Right forelimb (tissue), 1 donor: ENCODE measurements around the gene TNNI2.

Experiments
- DNase-seq: peaks from one replicate; pipeline ENCODE4 v3.0.0-alpha.2; 2018

The TNNI2 gene

DNA sequence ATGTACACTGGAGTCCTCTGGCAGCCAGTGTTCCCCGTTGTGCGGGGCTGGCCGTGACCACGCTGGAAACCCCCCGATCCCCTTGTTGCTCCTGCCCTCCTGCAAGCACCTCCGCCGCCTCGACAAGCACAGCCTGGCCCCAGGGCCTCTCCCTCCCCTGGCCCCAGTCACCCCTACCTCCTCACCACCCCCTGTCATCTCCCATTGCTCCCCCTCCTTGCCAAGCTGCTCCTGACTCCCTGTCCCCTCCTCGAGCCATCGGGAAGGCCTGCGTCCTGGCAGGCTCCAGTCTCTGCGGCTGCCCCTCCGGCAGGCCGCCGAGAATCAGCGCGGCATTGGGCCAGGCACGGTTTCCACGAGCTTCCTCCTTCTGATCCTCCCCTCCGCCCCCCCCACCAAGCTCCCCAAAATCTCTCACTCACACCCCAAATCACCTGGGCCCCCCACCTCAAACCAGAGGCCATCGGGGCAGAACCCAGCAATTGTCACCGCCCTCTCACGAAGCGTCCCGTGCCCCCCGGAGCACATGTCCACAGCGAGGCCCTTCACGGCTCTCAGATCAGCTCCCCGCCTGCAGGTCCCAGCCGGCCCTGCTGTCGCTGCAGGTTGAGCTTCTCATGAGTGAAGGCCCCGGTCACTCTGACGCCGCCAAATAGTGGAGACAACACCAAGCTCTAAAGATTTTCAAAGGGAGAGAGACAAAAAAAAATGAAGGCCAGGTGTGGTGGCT lies 8.4 kb downstream of the TNNI2 start:
- no peak for DNase-seq

GRCh38 chr11:1847926-1848639 lies 9.3 kb downstream of the TNNI2 start:
- DNase-seq, result no peak

GRCh38 chr11:1848640-1849430 lies 10.1 kb downstream of the TNNI2 start:
- DNase-seq, result no peak

DNA sequence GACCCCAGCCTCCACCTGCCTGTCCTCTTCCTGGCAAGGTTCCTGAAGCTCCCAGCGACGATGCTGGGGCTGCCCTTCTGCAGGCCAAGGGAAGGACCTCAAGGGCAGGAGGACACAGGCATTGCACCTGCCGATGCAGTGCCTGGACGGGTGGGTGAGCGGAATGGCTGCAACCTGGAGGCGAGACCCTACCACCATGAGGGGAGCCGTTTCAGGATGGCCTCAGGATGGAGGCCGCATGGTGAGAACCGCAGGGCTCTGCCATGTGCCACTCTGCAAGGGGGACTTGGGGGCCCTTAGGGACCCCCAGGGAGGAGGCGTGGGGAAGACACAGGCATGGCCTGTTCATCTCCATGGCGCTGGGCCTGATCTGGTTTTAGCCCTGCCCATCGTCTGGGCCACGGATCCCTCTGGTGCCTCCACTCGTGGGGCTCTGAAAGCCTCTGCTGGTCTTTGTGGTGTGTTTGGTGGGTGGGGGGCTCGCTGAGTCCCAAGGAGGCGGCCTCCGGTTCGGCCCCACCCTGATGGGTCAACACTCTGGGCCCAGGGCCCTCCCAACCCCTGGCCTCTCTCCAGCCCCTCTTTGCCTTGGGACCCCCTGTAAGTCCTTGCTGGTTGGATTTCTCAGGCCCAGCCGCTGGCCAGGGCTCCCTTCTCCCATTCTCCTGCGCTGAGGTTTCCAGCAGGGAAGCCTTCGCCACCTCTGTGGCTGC lies 12.8 kb downstream of the TNNI2 start:
- DNase-seq, result no peak

DNA sequence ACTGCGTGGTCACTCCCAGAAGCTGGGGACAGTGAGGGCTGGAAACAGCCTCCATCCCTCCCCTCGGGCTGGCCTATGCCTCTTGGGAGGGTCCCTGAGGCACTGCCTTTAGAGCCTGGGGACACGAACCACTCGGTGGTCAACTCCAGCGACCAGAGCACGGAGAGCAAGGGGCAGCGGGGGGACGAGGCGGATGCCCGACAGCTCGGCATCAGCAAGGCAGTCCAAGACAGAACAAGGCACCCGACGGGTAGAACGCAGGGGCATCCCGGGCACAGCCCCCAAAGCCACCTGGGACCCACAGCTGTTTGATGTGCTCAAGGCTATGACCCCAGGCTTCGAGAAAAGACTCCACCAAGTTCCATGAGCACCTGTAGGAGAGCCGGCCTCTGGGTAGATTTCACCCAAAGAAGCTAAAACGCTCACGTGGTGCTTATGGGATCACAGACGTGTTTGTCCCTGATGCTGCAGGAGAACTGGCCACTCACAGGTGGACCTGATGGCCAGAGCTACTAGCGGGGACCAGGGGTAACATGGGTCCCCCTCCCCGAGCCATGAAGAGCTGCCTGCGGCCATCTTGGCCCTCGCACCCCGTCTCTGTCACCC lies 13.6 kb downstream of the TNNI2 start:
- no peak for DNase-seq

DNA sequence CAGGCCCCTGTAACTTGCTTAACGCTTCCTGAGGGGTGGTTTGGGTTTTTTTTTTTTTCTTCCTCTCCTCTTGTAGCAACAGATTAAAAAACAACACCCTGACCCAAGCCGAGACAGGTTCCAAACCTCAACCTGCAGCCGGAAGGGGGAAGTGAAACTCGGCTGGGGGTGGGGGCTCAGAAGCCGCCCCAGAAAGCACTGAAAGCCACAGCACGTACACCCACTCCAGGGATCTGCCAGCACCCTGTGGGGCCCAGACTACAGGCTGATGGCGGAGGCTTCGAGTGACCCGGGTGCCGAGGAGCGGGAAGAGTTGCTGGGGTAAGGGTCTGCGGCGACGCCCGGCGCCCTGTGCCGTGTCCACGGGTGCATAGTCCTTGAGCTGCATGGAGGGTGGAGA lies 14.1 kb downstream of the TNNI2 start, which contains the start of gene LSP1:
LSP1 (plus strand) TSS at position 208 of the 400 bp plus-strand sequence; CDS start at position 269, 61 bp downstream.
- no peak for DNase-seq

DNA sequence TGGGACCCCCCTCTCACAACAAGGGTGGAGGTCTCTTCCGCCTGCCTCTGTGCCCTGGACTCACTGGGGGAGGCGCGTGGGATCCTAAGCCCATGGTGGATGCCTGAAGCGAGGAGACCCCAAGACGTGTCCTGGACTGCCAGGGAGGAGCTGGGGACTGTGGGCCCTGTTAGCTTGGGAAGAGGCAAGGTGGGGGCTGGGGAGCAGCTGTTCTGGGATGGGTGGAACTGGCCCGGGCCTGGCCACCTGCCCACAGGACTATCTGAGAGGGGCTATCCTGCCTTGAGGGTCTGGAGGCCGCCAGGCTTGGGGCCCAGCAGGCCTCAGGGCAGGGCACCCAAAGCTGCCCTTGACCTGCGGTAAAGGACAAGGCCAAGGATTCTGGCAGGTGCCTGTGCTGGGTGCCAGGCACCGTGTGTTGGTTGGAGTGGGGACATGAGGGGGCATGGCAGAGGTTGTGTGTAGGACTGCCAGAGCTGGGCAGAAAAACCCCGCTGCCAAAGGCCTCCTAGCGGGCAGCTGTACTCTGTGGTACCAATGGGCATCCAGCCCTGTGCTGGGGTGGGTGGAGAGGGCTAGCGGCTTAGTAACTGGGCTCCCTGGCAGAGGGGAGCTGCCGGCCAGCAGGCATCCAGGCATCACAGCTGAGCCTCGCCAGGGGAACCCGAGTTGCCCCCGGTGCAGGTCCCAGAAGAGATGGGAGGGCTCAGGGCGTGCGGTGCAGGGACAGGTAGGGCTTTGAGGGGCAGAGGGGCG lies 14.8 kb downstream of the TNNI2 start:
- DNase-seq, result no peak

DNA sequence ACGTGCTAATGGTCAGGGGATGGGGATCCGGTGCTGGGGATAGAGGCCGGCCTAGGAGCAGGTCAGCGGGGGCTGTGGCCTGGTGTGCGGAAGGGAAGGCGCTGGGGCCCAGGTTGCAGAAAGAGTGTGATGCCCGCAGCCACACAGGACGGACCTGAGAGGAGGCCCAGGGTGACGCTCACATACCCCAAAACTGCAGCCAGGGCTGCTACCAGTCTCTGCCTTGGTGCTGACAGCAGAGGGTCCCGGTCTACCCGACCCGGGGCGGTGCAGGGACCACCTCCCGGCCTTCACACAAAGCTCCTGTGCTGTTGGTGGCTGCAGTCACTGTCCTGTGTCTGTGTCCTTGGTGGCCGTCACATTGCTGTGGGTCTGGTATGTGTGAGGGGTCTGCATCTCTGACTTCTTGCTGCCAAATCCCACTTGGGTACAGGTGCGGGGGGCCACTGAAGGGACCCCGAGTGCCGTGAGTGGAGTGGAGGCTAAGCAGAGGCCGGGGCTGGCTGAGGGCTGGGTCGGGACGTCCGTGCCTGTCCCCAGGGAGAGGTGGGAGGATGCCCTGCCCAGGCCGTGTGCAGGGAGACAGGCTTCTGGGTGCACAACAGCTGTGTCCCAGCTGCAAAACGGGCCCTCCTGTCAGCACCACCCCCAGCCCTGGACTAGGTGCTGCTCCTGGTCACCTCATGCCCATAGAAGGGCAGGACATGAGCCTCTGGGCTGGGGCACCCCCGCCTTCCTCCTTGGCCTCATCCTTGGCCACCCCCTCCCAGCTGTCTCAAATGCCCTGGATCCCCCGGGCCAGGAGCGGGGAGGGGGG lies 15.6 kb downstream of the TNNI2 start:
- DNase-seq, result no peak

- no peak for DNase-seq
Observed at GRCh38 chr11:1854949-1855885, 16.4 kb downstream of the TNNI2 start.

GRCh38 chr11:1855886-1856265 lies 17.1 kb downstream of the TNNI2 start:
- DNase-seq, result no peak

DNA sequence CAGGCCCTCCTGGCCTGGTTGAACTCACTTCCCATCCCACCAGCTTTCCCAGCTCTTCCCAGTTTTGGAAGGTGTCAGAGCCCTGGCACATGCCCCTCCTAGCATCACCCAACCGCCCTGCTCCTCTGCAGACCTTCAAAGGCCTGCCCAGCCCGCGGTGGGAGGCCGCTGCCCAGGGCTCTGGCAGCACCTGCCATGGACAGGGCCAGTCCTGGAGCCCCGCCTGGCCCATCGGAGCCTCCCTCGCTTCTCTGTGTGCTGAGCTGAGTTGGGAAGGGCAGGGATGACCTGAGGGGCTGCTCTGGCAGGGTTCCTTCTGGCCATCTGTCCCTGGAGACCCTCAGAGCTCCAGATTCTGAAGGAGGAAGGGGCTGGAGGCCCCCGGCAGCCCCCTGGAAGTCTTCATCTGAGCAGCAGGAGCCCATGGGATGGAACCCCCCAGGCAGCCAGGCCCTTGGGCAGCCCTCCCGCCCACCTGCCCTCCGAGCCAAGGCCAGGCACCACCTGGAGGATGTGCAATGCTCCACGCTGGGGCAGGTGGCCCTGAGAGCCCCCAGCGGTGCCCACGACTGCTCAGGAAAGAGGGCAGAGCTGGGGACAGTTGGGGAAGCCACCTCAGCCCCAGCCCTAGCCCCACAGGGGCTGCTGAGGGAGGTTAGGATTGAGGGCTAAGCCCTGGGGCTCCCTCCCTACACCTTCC lies 17.7 kb downstream of the TNNI2 start:
- no peak for DNase-seq

DNA sequence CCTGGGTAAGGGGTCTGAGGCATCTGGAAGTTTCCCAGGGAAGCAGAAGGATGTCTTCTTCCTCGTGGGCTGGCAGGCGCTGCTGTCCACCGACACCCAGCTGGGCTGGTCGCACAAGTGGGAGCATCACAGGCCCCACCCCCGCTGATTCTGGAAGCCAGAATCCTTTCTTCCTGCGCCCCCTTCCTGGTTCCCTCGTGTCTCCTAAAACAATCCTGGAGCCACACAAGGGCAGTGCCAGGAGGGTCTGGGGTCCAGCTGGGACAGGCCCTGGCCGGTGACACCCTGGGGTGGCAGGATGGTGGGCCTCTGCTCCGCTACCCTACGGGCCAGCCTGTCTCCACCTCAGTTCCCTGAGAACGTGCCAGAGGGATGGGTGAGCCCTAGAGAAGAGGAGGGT lies 18.3 kb downstream of the TNNI2 start:
- DNase-seq, result no peak

DNA sequence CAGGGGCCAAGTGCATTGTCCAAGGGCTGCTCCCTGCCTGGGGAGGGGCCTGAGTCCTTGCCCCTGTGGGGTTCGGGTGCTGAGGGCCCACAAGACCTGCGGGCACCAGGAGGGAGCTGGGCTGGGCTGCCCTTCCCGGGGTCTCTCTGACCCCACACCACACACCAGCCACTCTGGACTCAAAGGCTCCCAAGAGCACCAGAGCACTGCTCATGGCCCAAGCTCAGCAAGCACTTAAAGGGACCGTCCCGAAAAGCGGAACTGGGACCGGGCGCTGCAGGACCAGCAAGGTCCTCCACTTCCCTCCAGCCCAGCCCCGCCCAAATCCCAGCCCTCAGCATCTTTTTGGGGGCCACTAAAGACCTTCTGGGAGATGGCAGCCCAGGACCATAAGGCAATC lies 19.4 kb downstream of the TNNI2 start:
- no peak for DNase-seq

- DNase-seq, result no peak
Observed at GRCh38 chr11:1858576-1858975, 19.8 kb downstream of the TNNI2 start.

DNA sequence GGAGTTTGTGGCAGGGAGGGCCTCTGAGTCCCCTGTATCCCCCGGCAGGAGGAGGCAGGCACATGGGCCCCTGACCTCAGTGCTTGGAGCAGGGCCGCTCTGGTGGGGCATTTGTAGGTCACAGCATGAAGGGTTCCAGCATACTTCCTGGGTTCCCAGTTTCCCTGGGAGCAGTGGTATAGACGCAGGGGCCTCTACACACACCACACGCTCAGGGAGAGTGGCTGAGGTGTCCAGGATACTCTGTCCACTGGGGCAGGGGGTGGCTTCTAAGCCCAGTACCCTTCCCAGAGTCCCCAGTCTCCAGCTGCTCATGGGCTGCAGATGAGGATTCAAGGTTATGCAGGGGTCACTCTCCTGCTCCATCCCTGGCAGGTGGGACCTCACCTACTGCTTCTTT lies 20.2 kb downstream of the TNNI2 start:
- no peak for DNase-seq

- DNase-seq, result no peak
Observed at GRCh38 chr11:1860108-1860507, 21.3 kb downstream of the TNNI2 start.

DNA sequence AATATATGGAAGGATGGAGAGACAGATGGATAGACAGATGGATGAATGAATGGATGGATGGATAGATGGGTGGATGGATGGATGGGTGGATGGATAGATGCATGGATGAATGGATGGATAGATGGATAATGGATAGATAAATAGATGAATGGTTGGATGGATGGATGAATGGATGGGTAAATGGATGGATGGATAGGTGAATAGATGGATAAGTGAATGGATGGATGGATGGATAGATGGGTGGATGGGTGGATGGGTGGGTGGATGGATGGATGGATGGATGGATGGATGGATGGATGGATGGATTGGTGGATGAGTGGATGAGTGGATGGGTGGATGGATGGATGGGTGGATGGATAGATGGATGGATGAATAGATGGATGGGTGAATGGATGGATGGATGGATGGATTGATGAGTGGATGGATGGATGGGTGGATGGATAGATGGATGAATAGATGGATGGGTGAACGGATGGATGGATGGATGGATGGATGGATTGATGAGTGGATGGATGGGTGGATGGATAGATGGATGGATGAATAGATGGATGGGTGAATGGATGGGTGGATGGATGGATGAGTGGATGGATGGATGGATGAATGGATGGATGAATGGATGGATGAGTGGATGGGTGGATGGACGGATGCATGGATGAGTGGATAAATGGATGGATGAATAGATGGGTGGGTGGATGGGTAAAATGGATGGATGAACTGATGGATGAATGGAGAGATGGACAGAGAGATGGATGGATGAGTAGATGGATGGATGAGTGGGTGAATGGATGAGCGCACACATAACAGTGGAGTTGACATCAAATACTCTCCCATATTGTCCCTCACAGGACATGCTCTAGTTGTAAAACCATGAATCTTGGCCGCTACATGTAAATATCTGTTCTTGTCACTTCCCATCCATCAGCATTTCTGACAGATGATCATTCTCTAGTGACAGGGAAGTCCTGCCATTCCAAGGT lies 22.9 kb downstream of the TNNI2 start:
- DNase-seq, result no peak
